ENCODE data around the gene SRSF3. TPM values are rescaled to one million over a fixed set of nuclear protein-coding genes. Genes with fewer than 3 reads are reported as not detected.
A peak's percentile ranks its signal among the peaks of the same experiment; 100 is the strongest.

The SRSF3 gene
- total RNA-seq, 4 donors from 2014 or later = 101 to 156 (median 142) TPM

- no peak overlapping the region for H3K27ac ChIP-seq
Measured at GRCh38 chr6:36629784-36630183, 35.6 kb downstream of the SRSF3 start.

GRCh38 chr6:36631326-36632011 lies 37.3 kb downstream of the SRSF3 start:
- TF ChIP-seq CTCF (IDR thresholded peaks at IDR 0.05) (no peak), POLR2A (IDR thresholded peaks at IDR 0.05) (no peak)
- H3K36me3 ChIP-seq = no peaks in the 10 kb centered on the region
- peaks cover 0 to 28% (median 2%) of the 10 kb centered on the region in 4 donors for H3K4me1 ChIP-seq
- no peak overlapping the region for H3K4me3 ChIP-seq
- no peak overlapping the region for H3K27ac ChIP-seq
- H3K27me3 ChIP-seq = no peaks in the 10 kb centered on the region
- no peaks in the 10 kb centered on the region for H3K9me3 ChIP-seq
- no peak for DNase-seq

More at GRCh38 chr6:36629784-36630183, 35.6 kb downstream of the SRSF3 start:
- Histone ChIP-seq H3K4me3 (no peak overlapping the region), H3K9me3 (no peaks in the 10 kb centered on the region), H3K27me3 (no peaks in the 10 kb centered on the region), H3K36me3 (no peaks in the 10 kb centered on the region), H3K4me1 (peaks cover 0 to 34% (median 3%) of the 10 kb centered on the region in 4 donors)
- no peak for TF ChIP-seq CTCF (IDR thresholded peaks at IDR 0.05)
- TF ChIP-seq POLR2A (IDR thresholded peaks at IDR 0.05) = no peak
- no peak for DNase-seq

- TF ChIP-seq CTCF (IDR thresholded peaks at IDR 0.05) (no peak), POLR2A (IDR thresholded peaks at IDR 0.05) (no peak)
Measured at GRCh38 chr6:36633370-36633769, 39.2 kb downstream of the SRSF3 start.

GRCh38 chr6:36633915-36634314 lies 39.8 kb downstream of the SRSF3 start:
- TF ChIP-seq CTCF (IDR thresholded peaks at IDR 0.05) (no peak), POLR2A (IDR thresholded peaks at IDR 0.05) (no peak)
- no peaks in the 10 kb centered on the region for H3K9me3 ChIP-seq
- H3K27me3 ChIP-seq = no peaks in the 10 kb centered on the region
- peaks cover 0 to 13% (median 0%) of the 10 kb centered on the region in 4 donors for H3K4me1 ChIP-seq
- H3K27ac ChIP-seq = no peak overlapping the region
- no peak overlapping the region for H3K4me3 ChIP-seq
- peak in 1 of 3 donors; percentile 61 for DNase-seq
- H3K36me3 ChIP-seq = no peaks in the 10 kb centered on the region

More at GRCh38 chr6:36633370-36633769, 39.2 kb downstream of the SRSF3 start:
- H3K27ac ChIP-seq = no peak overlapping the region
- peaks cover 0 to 18% (median 0%) of the 10 kb centered on the region in 4 donors for H3K4me1 ChIP-seq
- no peak overlapping the region for H3K4me3 ChIP-seq
- DNase-seq = no peak
- H3K36me3 ChIP-seq = no peaks in the 10 kb centered on the region
- no peaks in the 10 kb centered on the region for H3K9me3 ChIP-seq
- H3K27me3 ChIP-seq = no peaks in the 10 kb centered on the region

- no peak overlapping the region for H3K27ac ChIP-seq
- no peaks in the 10 kb centered on the region for H3K36me3 ChIP-seq
- peaks cover 0 to 13% (median 0%) of the 10 kb centered on the region in 4 donors for H3K4me1 ChIP-seq
- no peak for DNase-seq
- no peaks in the 10 kb centered on the region for H3K27me3 ChIP-seq
- H3K4me3 ChIP-seq = no peak overlapping the region
- no peaks in the 10 kb centered on the region for H3K9me3 ChIP-seq
- no peak for TF ChIP-seq POLR2A (IDR thresholded peaks at IDR 0.05)
- no peak for TF ChIP-seq CTCF (IDR thresholded peaks at IDR 0.05)
Measured at GRCh38 chr6:36634317-36635108, 40.4 kb downstream of the SRSF3 start.
